GM12873 (cell line): ENCODE data around the gene FALEC.

Experiments used
- TF ChIP-seq, protein P1 (sequence below): IDR thresholded peaks from 2 replicates; pipeline ENCODE4 v1.5.1; 2012; ENCODE audit warnings: low read depth, mild to moderate bottlenecking, moderate library complexity, low read length, control low read depth; ENCODE audit not compliant: insufficient read depth; ENCODE audit errors: missing control alignments

Gene FALEC

DNA sequence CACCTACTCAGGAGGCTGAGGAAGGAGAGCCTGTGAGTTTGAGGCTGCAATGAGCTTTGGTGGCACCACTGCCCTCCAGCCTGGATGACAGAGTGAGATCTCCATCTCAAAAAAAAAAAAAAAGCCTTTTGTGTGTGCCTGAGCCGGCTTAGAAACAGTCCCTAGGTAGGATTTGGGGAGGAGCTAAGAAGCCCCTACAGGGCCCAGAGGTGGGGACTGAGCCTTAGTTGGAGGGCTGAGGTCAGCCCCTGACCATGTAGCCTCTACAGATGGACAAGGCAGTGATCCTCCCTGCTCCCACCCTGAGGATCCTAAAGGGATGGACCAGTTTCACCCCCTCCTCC lies 36.2 kb downstream of the FALEC start:
- TF ChIP-seq, protein P1, sequence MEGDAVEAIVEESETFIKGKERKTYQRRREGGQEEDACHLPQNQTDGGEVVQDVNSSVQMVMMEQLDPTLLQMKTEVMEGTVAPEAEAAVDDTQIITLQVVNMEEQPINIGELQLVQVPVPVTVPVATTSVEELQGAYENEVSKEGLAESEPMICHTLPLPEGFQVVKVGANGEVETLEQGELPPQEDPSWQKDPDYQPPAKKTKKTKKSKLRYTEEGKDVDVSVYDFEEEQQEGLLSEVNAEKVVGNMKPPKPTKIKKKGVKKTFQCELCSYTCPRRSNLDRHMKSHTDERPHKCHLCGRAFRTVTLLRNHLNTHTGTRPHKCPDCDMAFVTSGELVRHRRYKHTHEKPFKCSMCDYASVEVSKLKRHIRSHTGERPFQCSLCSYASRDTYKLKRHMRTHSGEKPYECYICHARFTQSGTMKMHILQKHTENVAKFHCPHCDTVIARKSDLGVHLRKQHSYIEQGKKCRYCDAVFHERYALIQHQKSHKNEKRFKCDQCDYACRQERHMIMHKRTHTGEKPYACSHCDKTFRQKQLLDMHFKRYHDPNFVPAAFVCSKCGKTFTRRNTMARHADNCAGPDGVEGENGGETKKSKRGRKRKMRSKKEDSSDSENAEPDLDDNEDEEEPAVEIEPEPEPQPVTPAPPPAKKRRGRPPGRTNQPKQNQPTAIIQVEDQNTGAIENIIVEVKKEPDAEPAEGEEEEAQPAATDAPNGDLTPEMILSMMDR: no peak

DNA sequence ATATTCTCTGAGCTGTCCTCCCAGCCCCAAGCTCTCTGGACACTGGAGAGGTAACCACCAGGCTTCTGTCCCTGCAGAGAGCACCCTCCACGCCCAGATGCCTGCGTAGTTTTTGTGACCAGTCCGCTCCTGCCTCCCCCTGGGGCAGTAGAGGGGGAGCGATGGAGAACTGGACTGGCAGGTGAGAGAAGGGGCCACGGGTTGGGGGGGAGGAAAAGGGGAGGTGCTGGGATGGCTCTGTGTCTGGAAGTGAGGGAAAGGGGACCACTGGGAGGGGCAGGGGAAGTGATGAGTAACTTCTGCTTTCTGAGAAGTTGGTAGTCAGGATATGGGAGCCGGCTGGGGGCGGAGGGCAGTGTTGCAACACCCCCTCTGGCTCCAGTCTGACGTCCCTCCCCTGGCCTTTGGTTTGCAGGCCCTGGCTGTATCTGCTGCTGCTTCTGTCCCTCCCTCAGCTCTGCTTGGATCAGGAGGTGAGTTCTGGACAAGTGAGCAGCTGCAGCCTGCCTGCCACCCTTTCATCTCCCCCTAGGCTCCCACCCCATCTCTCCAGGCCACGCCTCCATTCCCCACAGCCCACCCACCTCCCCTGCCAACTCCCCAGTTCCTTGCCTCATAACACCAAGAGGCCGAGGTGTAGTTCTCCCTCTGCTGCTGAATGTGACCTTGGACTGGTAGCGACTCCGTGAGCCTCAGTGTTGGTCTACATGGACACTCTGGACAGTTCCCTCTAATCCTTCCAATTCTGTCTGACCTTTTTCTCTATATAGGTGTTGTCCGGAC lies 36.8 kb downstream of the FALEC start:
- TF ChIP-seq, protein P1: no peak

DNA sequence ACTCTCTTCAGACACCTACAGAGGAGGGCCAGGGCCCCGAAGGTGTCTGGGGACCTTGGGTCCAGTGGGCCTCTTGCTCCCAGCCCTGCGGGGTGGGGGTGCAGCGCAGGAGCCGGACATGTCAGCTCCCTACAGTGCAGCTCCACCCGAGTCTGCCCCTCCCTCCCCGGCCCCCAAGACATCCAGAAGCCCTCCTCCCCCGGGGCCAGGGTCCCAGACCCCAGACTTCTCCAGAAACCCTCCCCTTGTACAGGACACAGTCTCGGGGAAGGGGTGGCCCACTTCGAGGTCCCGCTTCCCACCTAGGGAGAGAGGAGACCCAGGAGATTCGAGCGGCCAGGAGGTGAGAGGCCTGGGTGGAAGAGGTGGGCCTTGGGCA lies 37.3 kb downstream of the FALEC start:
- TF ChIP-seq, protein P1: no peak

DNA sequence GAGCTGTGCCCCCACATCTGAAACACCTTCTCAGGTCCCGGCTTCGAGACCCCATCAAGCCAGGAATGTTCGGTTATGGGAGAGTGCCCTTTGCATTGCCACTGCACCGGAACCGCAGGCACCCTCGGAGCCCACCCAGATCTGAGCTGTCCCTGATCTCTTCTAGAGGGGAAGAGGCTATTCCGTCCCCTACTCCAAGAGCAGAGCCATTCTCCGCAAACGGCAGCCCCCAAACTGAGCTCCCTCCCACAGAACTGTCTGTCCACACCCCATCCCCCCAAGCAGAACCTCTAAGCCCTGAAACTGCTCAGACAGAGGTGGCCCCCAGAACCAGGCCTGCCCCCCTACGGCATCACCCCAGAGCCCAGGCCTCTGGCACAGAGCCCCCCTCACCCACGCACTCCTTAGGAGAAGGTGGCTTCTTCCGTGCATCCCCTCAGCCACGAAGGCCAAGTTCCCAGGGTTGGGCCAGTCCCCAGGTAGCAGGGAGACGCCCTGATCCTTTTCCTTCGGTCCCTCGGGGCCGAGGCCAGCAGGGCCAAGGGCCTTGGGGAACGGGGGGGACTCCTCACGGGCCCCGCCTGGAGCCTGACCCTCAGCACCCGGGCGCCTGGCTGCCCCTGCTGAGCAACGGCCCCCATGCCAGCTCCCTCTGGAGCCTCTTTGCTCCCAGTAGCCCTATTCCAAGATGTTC lies 38.0 kb downstream of the FALEC start:
- TF ChIP-seq, protein P1: no peak

DNA sequence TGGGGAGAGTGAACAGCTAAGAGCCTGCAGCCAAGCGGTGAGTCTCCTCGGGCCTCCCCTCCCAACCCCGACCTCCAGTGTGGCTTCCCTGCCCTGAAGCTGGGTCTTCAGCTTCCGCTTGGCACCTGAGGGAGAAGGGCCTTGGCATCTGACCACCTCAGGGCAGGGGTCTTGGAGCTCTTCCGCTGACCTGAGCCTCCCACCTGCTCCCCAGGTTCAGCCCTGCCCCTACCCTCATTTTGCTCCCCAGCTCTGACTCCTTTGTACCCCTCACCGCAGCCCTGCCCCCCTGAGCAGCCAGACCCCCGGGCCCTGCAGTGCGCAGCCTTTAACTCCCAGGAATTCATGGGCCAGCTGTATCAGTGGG lies 38.5 kb downstream of the FALEC start:
- TF ChIP-seq, protein P1: no peak

DNA sequence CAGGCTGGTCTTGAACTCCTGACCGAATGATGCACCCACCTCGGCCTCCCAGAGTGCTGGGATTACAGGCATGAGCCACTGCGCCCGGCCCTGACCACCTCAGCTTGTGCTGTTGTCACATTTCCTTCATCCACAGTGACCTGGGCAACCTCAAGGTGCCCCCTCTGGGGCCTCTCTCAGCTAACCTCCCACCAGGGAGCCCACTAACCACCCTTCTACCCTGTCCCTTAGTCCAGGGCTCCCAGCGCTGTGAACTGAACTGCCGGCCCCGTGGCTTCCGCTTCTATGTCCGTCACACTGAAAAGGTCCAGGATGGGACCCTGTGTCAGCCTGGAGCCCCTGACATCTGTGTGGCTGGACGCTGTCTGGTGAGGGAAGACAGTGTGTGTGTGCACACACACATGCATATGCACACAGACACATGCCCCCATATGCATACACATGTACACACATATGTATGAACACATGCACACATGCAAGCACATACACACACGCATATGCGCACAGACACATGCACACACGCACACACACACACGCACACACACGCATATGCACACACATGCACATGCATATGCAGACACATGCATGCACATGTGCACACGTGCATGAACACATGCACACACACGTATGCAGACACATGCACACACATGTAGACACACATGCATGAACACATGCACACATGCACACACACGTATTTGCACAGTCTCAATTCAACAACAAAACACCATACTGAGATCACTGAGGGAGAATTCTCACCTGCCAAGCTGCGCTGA lies 39.8 kb downstream of the FALEC start:
- TF ChIP-seq, protein P1: no peak
